AG04450 (cell line): Measurements from ENCODE around the gene NTMT1. TPM values are rescaled to one million over a fixed set of nuclear protein-coding genes. Genes with fewer than 3 reads are reported as not detected.

ENCODE experiments used
- CTCF ChIA-PET: fragments of 300-600, 350-600 bp; formaldehyde crosslinking; extraction: SDS; loops from one replicate; lab custom pipeline; 2022; ENCODE audit warnings: antibody characterized with exemption, inconsistent platforms; lab: Charles Lee
- POLR2A ChIA-PET: fragments of 350-600 bp; formaldehyde crosslinking; extraction: SDS; loops from one replicate; lab custom pipeline; 2021; ENCODE audit warnings: antibody characterized with exemption, inconsistent platforms; lab: Yijun Ruan, JAX
- DNase-seq: peaks from one replicate; pipeline ENCODE4 v3.0.0-alpha.2; 2011; ENCODE audit warnings: low read depth, low spot score
- H3K27ac ChIP-seq: one replicate; pipeline ENCODE4 v1.5.1; 2012; ENCODE audit warnings: low read depth, low read length, control low read depth
- H3K27me3 ChIP-seq: one replicate; pipeline ENCODE4 v1.6.0; 2012; ENCODE audit warnings: low read length; ENCODE audit not compliant: control insufficient read depth, insufficient read depth
- H3K4me3 ChIP-seq: 2 replicates; pipeline ENCODE4 v1.5.1; 2011; ENCODE audit warnings: mild to moderate bottlenecking, low read depth, low read length, control low read depth
- H3K9me3 ChIP-seq: 2 replicates; pipeline ENCODE4 v1.5.1; 2012; ENCODE audit warnings: low read length; ENCODE audit not compliant: control insufficient read depth, insufficient read depth
- CTCF ChIP-seq: IDR thresholded peaks from 2 replicates; pipeline ENCODE4 v1.5.1; 2011; ENCODE audit warnings: low read depth, low read length, control low read depth, inconsistent platforms
- polyA plus RNA-seq: library from polyadenylated mRNA; depleted of rRNA; stranded (reverse); fragments of >200 nt; gene quantifications from 2 replicates; pipeline ENCODE4 v1.2.3, GENCODE V29; 2011; rRNA removed

The NTMT1 gene
- polyA plus RNA-seq, 1 experiment = 49.3 TPM

- Histone ChIP-seq H3K4me3 (no peak overlapping the region), H3K27ac (no peak overlapping the region), H3K9me3 (no peaks in the 10 kb centered on the region; the same call in 1 of the 2 replicates), H3K27me3 (no peaks in the 10 kb centered on the region)
- ChIA-PET POLR2A (no interaction called here), CTCF (interaction anchor here (0.9 kb wide), 1 partner anchor 45 kb away, joined by 3 read pairs; no protein-coding TSS in a partner anchor)
- TF ChIP-seq CTCF = no peak
- DNase-seq = no peak
Measured at GRCh38 chr9:129681924-129682323, 56.0 kb downstream of the NTMT1 start.

GRCh38 chr9:129682381-129682780 is 56.4 kb downstream of the NTMT1 start:
- H3K4me3 ChIP-seq = no peak overlapping the region
- H3K9me3 ChIP-seq = no peaks in the 10 kb centered on the region; the same call in 1 of the 2 replicates
- TF ChIP-seq CTCF = no peak
- ChIA-PET POLR2A (no interaction called here), CTCF (interaction anchor here (0.7 to 0.9 kb wide), 2 partner anchors 40 to 45 kb away, joined by 3 to 4 read pairs; no protein-coding TSS in a partner anchor)
- DNase-seq = no peak
- H3K27ac ChIP-seq = no peak overlapping the region
- no peaks in the 10 kb centered on the region for H3K27me3 ChIP-seq

- Histone ChIP-seq H3K4me3 (no peak overlapping the region), H3K9me3 (no peaks in the 10 kb centered on the region; the same call in 1 of the 2 replicates), H3K27ac (no peak overlapping the region), H3K27me3 (no peaks in the 10 kb centered on the region)
- ChIA-PET CTCF (interaction anchor here (0.9 kb wide), 1 partner anchor 105 kb away, joined by 3 read pairs; no protein-coding TSS in a partner anchor), POLR2A (no interaction called here)
- no peak for DNase-seq
- TF ChIP-seq CTCF = no peak
Measured at GRCh38 chr9:129685220-129685932, 59.4 kb downstream of the NTMT1 start.

Other genes with a start within 250 kb of the NTMT1 start
- gene C9orf50, start 5.1 kb upstream of the NTMT1 start, polyA plus RNA-seq = 0.26 and 0.30 TPM in 2 replicates
- 11.6 and 15.3 TPM in 2 replicates for gene ASB6, start 16.0 kb downstream of the NTMT1 start, polyA plus RNA-seq
- gene PRRX2, start 39.5 kb downstream of the NTMT1 start, polyA plus RNA-seq = 8.3 and 15.0 TPM in 2 replicates
- 17.0 and 21.4 TPM in 2 replicates for gene PTGES, start 126.9 kb downstream of the NTMT1 start, polyA plus RNA-seq
- gene TOR1B, start 177.0 kb downstream of the NTMT1 start, polyA plus RNA-seq = 26.3 and 31.0 TPM in 2 replicates
- 72.0 and 78.5 TPM in 2 replicates for gene TOR1A, start 198.0 kb downstream of the NTMT1 start, polyA plus RNA-seq
- gene C9orf78, start 209.1 kb downstream of the NTMT1 start, polyA plus RNA-seq = 51.4 and 66.8 TPM in 2 replicates
- 10.3 and 13.2 TPM in 2 replicates for gene USP20, start 209.3 kb downstream of the NTMT1 start, polyA plus RNA-seq